C4-2B (cell line): ENCODE measurements around the gene MYH10.

ENCODE experiments used
- CTCF ChIP-seq: fragments of 450-650 bp; conservative IDR thresholded peaks from 2 replicates; pipeline ENCODE4 v1.5.1; 2017; ENCODE audit warnings: mild to moderate bottlenecking
- ZFX ChIP-seq: fragments of 450-650 bp; IDR thresholded peaks from 2 replicates; pipeline ENCODE4 v1.6.1; 2017

- TF ChIP-seq CTCF (no peak), ZFX (no peak)
These were observed 67.3 kb downstream of the MYH10 start for GRCh38 chr17:8563024-8563776.
